HG03521 (cell line): ENCODE measurements around the gene PHF1.
"Not testable (repeated sequence)": the region's sequence is repeated elsewhere in the genome, so short reads cannot be mapped to it uniquely, and the experiment has no call there.

Source experiments
- ATAC-seq: cut with Tn5 transposase; IDR thresholded peaks from one replicate; pipeline ENCODE4 v1.9.1; 2021; ENCODE audit warnings: mild to moderate bottlenecking, moderate library complexity; ENCODE audit not compliant: unreplicated experiment

PHF1 gene

DNA sequence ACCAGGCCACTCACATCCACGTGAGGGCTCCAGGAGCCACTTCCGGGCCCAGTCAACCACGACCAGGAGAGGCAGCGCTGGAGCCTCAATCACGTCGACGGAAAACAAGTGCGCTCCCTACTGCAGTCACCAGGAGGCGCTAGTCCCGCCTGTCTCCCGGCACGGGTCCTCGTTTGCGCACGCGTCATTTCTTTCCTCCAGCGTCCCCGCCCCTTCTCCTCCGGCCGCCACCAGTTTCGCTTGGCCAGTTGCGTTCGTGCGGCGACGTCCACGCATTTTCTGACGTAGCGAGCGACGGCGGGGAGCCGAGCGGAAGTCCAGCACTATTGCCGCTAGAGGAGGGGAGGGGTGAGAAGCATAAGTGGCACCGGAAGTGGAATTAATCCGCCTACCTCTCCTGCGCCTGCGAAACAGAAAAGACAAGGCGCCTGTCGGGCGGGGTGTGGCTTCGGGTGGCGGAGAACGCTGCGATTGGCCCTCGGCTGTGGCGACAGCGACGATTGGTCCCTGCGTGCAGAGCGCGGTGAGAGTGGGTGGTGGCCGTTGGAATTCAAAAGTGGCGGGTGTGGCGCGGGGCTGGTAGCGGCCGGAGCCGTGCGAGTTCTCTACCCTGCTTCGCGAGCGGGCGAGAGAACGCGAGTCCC, 19.4 kb upstream of the PHF1 start, which contains the start of gene KIFC1:
TSS of gene KIFC1 (plus strand) at position 546 of the 644 bp plus-strand sequence. CDS start 163 bp downstream, outside the sequence.
- peak; percentile 83 for ATAC-seq

DNA sequence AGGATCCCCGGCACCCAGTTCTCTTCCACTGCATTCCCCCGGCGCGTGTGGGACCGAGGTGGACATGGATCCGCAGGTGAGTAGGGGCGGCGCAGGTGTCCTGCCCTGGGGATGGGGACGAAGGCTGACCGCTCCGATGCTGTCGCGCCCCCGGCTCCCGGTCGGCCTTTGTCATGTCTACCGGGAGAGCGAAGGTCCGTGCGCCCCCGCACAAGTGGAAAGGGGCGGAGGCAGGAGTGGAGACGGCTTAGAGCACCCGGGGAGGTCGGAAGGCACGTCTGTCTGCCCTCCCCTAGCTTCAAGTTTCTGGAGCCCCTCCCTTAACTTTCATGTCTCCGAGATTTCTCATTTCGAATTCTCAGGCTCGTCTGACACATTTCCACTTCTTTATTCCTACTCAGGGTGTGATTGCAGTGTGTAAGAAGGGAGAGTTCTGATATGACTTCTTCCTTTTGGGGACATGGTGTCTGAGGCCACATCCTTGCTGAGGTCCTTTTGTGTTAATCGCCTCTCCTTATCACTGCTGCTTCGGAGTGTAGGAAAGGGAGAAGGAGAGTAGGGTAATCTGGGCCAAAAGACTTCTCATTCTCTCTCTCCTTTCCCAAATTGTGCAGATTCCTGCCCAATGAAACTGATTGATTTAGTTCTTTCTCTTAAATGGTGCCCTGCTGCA, 18.8 kb upstream of the PHF1 start:
- peak; percentile 6 for ATAC-seq

DNA sequence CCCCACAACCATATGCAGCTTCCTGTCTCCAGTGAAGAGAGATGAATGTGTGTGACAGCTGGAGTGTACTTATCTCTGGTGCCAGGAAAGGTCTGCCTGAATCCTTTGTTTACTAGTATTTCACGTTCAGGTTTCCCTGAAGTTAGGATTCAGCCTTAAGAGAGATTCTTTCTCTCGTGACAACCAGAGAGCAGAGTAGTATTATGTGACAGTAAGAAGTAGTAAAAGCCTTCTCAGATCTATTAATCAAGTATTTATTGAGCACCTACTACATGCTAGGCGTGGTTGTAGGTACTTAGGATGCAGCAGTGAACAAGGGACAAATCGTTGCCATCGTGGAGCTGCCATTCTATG, 18.2 kb upstream of the PHF1 start:
- ATAC-seq, result no peak

DNA sequence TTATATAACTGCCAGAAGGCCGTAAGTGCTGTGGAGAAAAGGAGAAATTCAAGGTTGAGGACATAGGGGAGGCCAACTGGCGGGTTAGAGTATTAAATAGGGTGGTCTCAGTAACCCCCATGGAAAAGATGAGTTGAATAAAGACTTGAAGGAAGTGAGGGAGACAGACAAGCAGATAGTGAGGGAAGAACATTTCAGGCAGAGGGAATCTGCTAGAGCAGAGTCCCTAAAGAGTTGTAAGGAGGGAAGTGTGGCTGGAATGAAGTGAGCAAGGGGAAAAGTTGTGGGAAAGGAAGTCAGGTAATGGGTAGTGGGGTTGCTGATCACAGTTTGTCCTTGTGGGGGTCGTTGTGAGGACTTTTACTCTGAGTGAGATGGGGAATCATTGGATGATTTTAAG, 17.8 kb upstream of the PHF1 start:
- no peak for ATAC-seq

DNA sequence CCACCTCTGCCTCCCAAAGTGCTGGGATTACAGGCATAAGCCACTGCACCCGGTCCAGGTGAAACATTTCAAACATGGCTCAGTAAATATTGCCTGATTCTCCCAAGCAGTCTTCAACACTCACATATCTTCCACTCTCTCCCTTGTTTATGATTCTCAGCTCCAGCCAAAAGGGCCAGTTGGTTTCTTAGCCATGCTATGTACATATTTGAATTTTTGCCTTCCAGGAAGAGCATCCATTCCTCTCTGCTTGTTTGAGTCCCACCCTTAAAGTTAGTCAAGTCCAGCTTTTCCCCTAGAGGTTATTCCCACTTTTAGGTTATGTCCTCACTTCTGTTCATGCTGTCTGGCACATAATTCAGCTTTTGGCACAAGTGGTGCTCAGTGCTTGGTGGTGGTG, 13.3 kb upstream of the PHF1 start:
- no peak for ATAC-seq

DNA sequence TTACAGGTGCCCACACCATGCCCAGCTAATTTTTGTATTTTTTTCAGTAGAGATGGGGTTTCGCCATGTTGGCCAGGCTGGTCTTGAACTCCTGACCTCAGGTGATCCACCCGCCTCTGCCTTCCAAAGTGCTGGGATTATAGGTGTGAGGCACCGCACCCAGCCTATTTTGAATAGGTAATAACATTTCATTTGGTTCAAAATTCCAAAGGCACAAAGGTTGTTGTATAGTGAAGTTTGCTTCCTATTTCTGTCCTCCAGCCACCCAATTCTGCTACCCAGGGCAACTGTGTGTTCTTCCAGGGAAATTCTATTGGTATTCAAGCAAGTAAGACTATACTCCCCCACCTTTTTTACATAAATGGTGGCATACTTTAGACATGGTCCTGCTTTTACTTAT, 12.2 kb upstream of the PHF1 start:
- ATAC-seq, result not testable (repeated sequence)

DNA sequence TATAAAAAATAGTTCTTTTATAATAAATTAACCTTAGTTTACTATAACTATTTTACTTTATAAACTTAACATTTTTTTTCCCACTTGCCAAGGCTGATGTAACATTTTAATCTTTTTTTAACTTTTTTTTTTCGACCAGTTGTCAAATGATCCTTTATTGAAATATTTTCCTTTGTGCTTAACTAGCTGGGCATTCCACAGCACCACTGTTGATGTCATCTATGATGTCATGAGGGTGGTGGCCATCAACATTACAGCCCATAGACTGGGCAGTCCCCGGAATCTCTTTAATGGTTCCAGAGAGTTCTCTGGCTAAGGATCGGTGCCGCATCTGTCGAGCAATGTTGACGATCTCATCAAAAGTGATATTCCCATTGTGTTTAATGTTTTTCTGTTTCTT, 10.9 kb upstream of the PHF1 start:
- not testable (repeated sequence) for ATAC-seq

DNA sequence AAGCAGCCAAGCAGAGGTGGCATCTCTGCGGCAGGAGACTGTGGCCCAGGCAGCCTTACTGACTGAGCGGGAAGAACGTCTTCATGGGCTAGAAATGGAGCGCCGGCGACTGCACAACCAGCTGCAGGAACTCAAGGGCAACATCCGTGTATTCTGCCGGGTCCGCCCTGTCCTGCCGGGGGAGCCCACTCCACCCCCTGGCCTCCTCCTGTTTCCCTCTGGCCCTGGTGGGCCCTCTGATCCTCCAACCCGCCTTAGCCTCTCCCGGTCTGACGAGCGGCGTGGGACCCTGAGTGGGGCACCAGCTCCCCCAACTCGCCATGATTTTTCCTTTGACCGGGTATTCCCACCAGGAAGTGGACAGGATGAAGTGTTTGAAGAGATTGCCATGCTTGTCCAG, 5.9 kb upstream of the PHF1 start:
- no peak for ATAC-seq

DNA sequence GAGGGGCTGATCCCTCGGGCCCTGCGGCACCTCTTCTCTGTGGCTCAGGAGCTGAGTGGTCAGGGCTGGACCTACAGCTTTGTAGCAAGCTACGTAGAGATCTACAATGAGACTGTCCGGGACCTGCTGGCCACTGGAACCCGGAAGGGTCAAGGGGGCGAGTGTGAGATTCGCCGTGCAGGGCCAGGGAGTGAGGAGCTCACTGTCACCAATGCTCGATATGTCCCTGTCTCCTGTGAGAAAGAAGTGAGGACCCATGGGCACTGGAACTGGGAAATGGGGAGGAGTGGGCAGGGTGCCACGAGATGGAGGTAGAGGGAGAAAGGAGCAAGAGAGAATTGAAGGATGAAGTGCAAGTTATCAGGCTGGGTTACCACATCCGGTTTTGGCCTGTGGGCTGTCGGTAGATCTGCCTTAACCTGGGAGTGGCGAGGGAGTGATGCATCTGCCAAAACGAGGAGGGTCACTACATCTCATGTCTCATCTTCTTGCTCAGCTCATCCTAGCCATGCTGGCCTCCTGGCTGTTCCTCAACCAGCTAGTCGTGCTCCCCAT, 5.4 kb upstream of the PHF1 start:
- no peak for ATAC-seq

DNA sequence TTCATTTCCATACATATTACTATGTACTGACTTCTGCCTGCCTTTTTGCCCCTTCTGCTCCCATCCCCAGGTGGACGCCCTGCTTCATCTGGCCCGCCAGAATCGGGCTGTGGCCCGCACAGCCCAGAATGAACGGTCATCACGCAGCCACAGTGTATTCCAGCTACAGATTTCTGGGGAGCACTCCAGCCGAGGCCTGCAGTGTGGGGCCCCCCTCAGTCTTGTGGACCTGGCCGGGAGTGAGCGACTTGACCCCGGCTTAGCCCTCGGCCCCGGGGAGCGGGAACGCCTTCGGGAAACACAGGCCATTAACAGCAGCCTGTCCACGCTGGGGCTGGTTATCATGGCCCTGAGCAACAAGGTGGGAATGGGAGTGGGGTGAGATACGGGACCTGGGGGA, 4.7 kb upstream of the PHF1 start:
- no peak for ATAC-seq

DNA sequence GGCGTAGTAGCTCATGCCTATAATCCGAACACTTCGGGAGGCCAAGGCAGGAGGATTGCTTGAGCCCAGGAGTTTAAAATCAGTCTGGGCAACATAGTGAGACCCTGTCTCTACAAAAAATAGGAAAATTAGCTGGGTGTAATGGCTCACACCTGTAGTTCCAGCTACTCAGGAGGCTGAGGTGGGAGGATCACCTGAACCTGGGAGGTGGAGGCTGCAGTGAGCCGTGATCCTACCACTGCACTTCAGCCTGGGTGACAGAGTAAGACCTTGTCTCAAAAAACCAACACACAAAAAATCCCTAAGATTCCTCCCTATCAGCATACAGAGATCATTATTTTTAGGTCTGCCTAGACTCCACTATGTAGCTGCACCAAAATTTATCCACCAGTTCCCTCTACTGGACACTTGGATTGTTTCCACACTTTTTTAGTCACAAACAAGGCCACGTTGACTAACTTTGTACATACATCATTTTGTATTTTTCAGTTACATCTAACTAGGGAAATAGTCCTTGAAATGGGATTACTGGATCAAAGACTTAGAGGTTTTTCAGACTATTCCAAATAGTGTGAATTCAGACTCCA, 3.6 kb upstream of the PHF1 start:
- ATAC-seq, result no peak

DNA sequence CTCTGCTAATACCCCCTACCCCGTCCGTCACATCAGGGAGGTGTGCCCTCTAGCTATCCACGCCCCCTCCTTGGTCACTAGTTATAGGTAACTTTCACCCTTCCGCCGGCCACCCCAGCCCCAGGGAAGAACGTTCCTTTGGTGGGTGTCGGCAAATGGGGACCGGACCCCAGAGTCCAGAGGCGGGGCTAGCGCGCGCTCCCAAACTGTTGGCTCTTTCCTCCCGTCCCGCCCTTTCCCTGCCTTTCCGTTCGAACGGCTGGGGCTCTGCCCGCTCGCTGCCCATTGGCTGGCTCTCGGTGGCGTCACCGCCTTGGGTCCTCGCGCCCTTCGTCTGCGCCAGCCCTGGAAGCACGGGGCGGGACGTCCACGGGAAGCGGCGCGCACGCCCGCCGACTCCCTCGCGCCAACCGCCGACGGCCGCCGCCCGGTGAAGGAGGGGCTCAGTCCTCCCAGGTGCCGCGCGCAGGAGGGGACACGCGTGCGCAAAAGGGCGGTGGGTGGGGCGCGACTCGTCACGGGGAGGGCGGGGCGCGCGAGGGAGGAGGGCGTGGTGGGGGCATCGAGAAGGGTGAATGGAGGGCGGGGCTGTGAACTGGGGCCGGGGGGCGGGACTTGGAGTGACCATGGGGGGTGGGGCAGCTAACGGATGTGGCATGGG, 634 bp upstream of the PHF1 start:
- peak; percentile 78 for ATAC-seq

DNA sequence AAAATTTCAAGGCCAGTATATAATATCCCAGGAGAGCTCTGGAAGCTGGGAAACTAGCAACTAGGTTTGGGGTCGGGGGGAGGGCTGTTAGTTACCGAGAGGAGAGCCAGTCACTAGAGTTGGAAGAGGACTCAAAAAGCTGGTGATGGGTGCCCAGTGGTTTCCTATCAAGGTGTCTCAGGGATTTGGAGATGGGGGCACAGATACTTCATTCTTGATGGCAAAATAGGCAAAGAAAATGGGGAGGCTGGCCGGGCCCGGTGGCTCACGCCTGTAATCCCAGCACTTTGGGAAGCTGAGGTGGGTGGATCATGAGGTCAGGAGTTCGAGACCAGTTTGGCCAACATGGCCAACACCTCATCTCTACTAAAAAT, 805 bp downstream of the PHF1 start:
- no peak for ATAC-seq

DNA sequence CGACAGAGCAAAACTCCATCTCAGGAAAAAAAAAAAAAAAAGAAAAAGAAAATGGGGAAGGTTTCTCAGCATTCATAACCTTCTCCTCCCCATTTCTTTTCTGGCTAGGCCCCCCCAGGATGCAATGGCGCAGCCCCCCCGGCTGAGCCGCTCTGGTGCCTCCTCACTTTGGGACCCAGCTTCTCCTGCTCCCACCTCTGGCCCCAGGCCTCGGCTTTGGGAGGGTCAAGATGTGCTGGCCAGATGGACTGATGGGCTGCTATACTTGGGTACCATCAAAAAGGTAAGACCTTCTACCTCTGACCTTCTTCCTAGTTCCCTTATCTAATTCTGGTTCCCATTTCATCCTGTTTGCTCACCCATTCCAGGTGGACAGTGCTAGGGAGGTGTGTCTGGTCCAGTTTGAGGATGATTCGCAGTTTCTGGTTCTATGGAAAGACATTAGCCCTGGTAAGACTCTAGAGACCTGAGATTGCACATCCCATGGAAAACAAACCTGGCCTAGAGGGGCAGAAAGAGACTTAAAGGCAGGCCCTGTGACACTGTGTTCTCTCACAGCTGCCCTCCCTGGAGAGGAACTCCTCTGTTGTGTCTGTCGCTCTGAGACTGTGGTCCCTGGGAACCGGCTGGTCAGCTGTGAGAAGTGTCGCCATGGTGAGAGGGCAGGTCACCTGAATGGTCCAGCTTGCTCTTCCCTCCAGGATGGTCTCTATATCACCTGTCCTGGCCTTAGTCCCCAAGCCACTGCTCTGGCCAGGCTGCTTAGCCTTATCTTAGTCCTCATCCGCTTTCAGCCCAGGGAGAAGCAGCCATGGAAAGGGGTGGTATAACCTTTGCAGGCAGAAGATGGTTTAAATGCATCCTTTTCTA, 1.6 kb downstream of the PHF1 start:
- no peak for ATAC-seq

DNA sequence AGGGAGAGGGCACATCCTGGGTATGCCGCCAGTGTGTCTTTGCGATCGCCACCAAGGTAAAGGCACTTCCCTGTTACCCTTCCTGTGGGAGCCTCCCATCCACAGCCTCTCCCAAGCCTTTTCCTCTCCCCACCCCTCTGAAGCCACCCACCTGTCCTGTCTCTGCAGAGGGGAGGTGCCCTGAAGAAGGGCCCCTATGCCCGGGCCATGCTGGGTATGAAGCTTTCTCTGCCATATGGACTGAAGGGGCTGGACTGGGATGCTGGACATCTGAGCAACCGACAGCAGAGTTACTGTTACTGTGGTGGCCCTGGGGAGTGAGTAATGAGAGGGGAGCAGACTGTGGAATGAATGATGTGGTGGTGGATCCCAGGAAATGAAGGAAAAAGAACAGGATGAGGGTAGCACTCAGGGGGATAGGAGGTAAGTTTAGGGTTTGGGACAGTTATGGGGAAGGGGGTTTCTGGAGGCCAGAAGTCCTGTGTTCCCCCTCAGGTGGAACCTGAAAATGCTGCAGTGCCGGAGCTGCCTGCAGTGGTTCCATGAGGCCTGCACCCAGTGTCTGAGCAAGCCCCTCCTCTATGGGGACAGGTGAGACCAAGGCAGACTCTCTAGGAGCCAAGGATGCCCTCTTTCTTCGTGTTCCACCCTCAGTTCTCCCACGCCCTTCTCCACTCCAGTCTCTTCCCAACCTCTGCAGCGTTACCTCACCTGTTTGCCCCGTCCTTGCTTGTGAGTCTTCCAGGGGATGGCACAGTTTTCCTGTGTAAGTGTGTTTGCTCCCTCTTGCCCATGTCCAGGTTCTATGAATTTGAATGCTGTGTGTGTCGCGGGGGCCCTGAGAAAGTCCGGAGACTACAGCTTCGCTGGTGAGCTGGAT, 2.7 kb downstream of the PHF1 start:
- ATAC-seq, result no peak

DNA sequence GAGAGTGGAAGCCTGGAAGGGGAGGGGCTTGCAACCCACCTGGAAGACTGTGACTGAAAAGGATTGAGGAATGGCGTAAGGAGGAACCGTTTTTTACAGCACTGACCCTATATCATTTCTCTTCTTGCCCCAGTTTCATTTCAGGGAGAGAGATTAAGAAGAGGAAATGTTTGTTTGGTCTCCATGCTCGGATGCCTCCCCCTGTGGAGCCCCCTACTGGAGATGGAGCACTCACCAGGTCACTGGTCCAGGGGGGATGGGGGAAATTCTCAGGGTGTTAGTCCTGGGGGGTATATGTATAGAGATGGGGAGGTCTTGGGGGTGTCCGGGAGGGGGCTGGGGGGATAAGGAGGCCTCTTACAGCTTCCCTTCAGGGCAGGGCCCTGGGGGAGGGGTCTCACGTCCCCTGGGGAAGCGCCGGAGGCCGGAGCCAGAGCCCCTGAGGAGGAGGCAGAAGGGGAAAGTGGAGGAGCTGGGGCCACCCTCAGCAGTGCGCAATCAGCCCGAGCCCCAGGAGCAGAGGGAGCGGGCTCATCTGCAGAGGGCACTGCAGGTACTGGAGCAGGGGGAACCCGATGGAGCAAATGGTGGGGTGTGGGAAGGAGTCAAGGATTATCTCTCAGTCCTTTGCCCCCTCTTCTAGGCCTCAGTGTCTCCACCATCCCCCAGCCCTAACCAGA, 3.9 kb downstream of the PHF1 start:
- no peak for ATAC-seq

DNA sequence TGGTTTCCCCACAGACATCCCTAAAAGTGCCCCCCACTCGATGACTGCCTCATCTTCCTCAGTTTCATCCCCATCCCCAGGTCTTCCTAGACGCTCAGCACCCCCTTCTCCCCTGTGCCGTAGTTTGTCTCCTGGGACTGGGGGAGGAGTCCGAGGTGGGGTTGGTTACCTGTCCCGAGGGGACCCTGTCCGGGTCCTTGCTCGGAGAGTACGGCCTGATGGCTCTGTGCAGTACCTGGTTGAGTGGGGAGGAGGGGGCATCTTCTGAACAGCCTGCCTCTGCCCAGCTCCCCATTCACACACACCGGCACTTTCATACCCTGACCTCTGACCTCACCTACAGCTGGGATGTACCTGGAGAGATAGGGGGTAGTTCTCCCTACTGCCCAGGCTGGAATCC, 5.0 kb downstream of the PHF1 start:
- ATAC-seq, result no peak

DNA sequence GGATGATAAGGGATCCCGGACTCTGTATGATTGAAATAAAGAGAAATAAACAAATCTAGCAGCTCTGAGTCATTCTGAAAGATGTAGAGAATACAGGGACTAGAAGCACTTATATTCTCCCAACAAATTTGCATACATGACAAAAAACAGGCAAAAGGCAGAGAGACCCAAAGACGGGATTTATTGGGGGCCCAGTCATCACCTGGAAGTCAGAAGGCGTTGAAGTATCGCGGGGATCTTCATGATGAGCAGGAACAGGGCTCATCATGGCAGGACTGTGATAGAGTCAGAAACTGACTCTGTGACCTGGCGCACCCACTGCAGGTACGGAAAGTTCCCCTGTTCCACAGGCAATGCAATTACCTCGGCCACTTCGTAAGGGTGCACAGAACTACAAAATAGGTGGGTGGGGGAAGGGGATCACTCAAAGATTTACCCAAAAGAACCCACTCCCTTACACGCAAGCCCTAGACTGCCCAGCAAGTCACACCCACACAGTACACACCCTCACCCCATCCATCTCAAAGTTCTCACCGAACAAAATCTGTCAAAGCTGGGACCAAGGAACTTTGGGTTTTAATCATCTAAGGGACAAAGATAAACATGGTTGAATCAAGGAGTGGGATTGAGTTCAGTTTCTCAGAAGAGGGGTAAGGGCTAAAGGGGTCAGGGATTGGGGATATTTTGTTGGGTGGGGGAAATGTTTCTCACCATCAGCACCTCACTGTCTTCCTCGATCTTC, 5.7 kb downstream of the PHF1 start:
- ATAC-seq, result no peak
